ENCODE measurements around the gene CEMIP. TPM values are rescaled to one million over a fixed set of nuclear protein-coding genes. Genes with fewer than 3 reads are reported as not detected.

The CEMIP gene
- total and polyA plus RNA-seq, 2 of the 13 experiments (the other 11 are each of a cell fraction or from before 2014, with no cell fraction given): 4.3 to 28.5 TPM

- H3K27me3 ChIP-seq (ENCODE audit: control insufficient read depth in 1 of 2, insufficient read depth in 2 of 2, low read length in 2 of 2): no peaks in the 10 kb centered on the region
- H4K20me1 ChIP-seq (ENCODE audit: insufficient read depth, low read length): no peaks in the 10 kb centered on the region
- H2AFZ ChIP-seq (ENCODE audit: low read length): no peak overlapping the region
- DNase-seq (ENCODE audit: low spot score): peak; percentile 28
- BruUV-seq (replicated peaks): no TSS peak
- no peaks in the 10 kb centered on the region for H3K4me1 ChIP-seq (ENCODE audit: insufficient read depth, low read length)
- peak; percentile 47; the same call in 2 of the 3 replicates for ATAC-seq
- FAIRE-seq: no peak
- no peak overlapping the region for H3K9ac ChIP-seq (ENCODE audit: insufficient read depth, low read depth, low read length)
- no peak overlapping the region for H3K27ac ChIP-seq (ENCODE audit: extremely low read length, insufficient read depth, low read length)
- WGBS (ENCODE audit: low lambda C conversion rate): 100% methylated on average over 1 of the region's 3 CpGs
- intact Hi-C loops (cut with micrococcal nuclease; ENCODE audit: unreplicated experiment): no loop called here
- no peaks in the 10 kb centered on the region for H3K79me2 ChIP-seq (ENCODE audit: insufficient read depth, low read length)
- no peaks in the 10 kb centered on the region for H3K36me3 ChIP-seq (replicated peaks in 1 of 2; ENCODE audit: control insufficient read depth in 1 of 2, insufficient read depth in 2 of 2, low read length in 2 of 2)
- no peaks in the 10 kb centered on the region for H3K9me3 ChIP-seq (ENCODE audit: low read length)
- CTCF ChIA-PET (ENCODE audit: low intra/inter-chr PET ratio, low total read pairs): no interaction called here
- in situ Hi-C loops (cut with HindIII; ENCODE audit: extremely low pct_ligation_motif_present, low pct_unique_long_range_greater_than_20kb): loop anchor here (25.0 kb wide), 1 partner anchor 505 kb away; no protein-coding TSS in a partner anchor
- POLR2A ChIA-PET: interaction anchor here (1.5 kb wide), 1 partner anchor 13 kb away, joined by 3 read pairs; no protein-coding TSS in a partner anchor
- H3K4me2 ChIP-seq (ENCODE audit: low read depth, low read length): no peak overlapping the region
- no peak overlapping the region for H3K4me3 ChIP-seq (replicated peaks in 1 of 3; ENCODE audit: insufficient read depth in 1 of 3, low read depth in 2 of 3, low read length in 3 of 3)
- TF ChIP-seq PHF5A (CRISPR knock-in tag; IDR thresholded peaks at IDR 0.05; ENCODE audit: low read depth, unreplicated experiment) (no peak), ZNF607 (CRISPR knock-in tag; IDR thresholded peaks at IDR 0.05; ENCODE audit: borderline replicate concordance) (no peak), ISL2 (CRISPR knock-in tag; IDR thresholded peaks at IDR 0.05) (no peak), KDM4B (CRISPR knock-in tag; IDR thresholded peaks at IDR 0.05) (no peak), PAWR (CRISPR knock-in tag; IDR thresholded peaks at IDR 0.05; ENCODE audit: borderline replicate concordance) (no peak), ZBTB42 (CRISPR knock-in tag; IDR thresholded peaks at IDR 0.05) (no peak), NAIF1 (CRISPR knock-in tag; IDR thresholded peaks at IDR 0.05; ENCODE audit: borderline replicate concordance) (no peak), MYC (CRISPR knock-in tag; IDR thresholded peaks at IDR 0.05; ENCODE audit: borderline replicate concordance) (no peak), AKNA (CRISPR knock-in tag; IDR thresholded peaks at IDR 0.05; ENCODE audit: borderline replicate concordance) (no peak), KIAA2018 (CRISPR knock-in tag; IDR thresholded peaks at IDR 0.05; ENCODE audit: borderline replicate concordance) (no peak), ZNF713 (CRISPR knock-in tag; IDR thresholded peaks at IDR 0.05) (no peak), ASH2L (IDR thresholded peaks at IDR 0.05; ENCODE audit: insufficient read length, low read depth, low read length) (no peak)
These were observed 188.3 kb downstream of the CEMIP start for GRCh38 chr15:80967451-80967850.
